22Rv1 (cell line): ENCODE results near the gene SPSB2.

Experiments used
- ZFX ChIP-seq: fragments of 450-650 bp; IDR thresholded peaks from 2 replicates; pipeline ENCODE4 v1.6.1; 2017; ENCODE audit warnings: antibody characterized with exemption, borderline replicate concordance
- TF ChIP-seq, protein P1 (sequence below): fragments of 450-650 bp; IDR thresholded peaks from 2 replicates; pipeline ENCODE4 v1.5.1; 2017; ENCODE audit warnings: mild to moderate bottlenecking

DNA sequence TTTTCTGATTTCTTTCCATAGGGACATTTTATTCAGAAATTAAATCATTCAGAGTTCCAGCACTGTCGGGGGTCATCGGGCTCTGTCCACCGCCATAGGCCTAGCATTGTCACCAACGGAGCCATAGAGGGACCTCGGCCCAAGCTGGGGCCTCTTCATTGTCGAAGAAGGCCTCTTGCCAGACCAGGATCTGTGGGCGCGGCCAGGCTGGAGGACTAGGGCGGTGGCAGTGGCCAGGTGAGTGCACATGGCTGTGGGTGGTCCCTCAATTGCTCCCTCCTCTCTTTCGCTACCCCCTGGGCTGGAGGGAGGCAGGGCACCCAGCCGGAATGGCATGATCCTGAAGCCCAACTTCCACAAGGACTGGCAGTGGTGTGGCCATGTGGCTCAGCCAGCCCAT, 10.6 kb upstream of the SPSB2 start:
- TF ChIP-seq, protein P1, sequence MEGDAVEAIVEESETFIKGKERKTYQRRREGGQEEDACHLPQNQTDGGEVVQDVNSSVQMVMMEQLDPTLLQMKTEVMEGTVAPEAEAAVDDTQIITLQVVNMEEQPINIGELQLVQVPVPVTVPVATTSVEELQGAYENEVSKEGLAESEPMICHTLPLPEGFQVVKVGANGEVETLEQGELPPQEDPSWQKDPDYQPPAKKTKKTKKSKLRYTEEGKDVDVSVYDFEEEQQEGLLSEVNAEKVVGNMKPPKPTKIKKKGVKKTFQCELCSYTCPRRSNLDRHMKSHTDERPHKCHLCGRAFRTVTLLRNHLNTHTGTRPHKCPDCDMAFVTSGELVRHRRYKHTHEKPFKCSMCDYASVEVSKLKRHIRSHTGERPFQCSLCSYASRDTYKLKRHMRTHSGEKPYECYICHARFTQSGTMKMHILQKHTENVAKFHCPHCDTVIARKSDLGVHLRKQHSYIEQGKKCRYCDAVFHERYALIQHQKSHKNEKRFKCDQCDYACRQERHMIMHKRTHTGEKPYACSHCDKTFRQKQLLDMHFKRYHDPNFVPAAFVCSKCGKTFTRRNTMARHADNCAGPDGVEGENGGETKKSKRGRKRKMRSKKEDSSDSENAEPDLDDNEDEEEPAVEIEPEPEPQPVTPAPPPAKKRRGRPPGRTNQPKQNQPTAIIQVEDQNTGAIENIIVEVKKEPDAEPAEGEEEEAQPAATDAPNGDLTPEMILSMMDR, result no peak
- no peak for TF ChIP-seq ZFX
